ENCODE data around the gene ARPP19.
"Not testable (repeated sequence)": the region's sequence is repeated elsewhere in the genome, so short reads cannot be mapped to it uniquely, and the experiment has no call there.

ARPP19 gene

GRCh38 chr15:52568601-52569585, at the start of gene ARPP19:
TSS of gene ARPP19 (minus strand) at chr15:52569030. CDS start at chr15:52568892, 138 bp downstream.
- peak; percentile 82 for DNase-seq

DNA sequence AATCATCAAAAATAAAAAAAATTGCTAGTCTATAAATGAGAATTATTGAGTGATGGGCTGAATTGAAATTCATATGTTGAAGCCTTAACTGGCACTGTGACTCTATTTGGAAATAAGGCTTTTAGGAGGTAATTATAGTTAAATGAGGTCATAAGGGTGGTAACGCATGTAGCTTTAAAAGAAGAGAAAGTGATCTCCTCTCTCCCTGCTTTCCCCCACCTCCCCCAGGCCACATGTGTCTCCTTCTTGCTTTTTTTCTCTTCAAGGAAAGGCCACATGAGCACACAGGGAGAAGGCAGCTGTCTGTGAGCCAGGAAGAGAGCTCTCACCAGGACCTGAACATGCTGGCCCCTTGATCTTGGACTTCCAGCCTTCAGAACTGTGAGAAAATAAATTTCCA, 48.2 kb upstream of the ARPP19 start:
- no peak for DNase-seq

- no peak for DNase-seq
These were observed 46.5 kb upstream of the ARPP19 start for GRCh38 chr15:52615302-52615701.

DNA sequence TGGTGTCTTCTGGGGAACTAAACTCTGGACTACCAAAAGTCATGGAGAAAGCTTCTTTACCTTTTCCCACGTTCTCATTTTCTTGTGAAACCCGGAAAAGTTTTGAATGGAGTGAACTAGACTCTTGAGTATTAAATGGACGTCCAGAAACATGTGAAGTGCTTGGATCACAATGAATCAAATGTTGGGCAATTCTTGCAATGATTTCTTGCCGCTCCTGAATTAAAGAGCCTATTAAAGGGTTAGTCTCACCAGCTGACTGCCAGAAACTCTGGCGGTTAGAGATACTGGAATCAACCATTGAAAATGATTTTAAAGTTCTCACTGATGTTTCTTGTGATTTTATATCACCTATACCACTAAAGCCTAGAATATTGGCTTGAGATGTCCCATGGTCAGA, 40.8 kb upstream of the ARPP19 start:
- no peak for DNase-seq

DNA sequence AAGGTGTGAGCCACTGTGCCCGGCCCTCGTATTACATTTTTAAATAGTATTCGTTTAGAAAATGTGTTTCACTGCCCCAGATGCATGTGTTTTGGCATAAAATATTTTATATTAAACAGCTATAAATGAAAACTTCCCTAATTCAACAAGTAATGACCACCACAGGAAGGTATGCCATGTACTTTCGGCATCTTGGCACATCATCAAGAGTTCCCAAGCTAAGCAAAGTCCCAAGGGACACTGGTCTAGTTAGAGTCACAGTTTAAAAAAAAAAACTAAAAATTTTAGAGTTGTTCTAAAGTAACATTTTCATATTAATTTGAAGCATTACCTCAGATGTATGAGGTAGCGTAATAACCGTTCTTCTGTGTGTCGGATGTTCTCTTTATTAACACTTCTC, 15.6 kb upstream of the ARPP19 start:
- no peak for DNase-seq

GRCh38 chr15:52579852-52580251, 11.0 kb upstream of the ARPP19 start:
- no peak for DNase-seq

- no peak for DNase-seq
These were observed 7.9 kb upstream of the ARPP19 start for GRCh38 chr15:52576692-52577091.

DNA sequence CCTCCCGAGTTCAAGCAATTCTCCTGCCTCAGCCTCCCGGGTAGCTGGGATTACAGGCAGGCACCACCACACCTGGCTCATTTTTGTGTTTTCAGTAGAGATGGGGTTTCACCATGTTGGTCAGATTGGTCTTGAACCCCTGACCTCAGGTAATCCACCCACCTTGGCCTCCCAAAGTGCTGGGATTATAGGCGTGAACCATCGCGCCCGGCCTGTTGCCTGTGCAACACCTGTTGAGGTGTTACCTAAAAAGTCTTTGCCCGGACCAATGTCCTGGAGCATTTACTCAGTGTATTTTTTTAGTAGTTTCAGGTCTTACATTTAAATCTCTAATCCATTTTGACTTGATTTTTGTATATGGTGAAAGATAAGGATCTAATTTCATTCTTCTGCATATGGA, 6.7 kb upstream of the ARPP19 start:
- DNase-seq: not testable (repeated sequence)

DNA sequence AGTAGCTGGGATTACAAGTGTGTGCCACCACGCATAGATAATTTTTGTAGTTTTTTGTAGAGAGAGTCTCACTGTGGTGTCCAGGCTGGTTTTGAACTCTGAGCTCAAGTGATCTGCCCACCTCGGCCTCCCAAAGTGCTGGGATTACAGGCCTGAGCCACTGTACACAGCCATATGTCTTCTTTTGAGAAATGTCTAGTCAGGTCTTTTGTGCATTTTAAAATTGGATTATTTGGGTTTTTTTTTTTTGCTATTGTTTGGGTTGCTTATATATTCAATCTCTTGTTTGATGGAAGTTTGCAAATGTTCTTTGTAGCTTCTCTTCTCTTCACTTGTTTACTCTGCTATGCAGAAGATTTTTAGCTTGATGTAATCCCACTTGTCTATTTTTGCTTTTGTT, 6.2 kb upstream of the ARPP19 start:
- no peak for DNase-seq

- DNase-seq: not testable (repeated sequence)
These were observed 5.8 kb upstream of the ARPP19 start for GRCh38 chr15:52574623-52575022.

GRCh38 chr15:52567871-52568600, 794 bp downstream of the ARPP19 start:
- peak; percentile 62 for DNase-seq

DNA sequence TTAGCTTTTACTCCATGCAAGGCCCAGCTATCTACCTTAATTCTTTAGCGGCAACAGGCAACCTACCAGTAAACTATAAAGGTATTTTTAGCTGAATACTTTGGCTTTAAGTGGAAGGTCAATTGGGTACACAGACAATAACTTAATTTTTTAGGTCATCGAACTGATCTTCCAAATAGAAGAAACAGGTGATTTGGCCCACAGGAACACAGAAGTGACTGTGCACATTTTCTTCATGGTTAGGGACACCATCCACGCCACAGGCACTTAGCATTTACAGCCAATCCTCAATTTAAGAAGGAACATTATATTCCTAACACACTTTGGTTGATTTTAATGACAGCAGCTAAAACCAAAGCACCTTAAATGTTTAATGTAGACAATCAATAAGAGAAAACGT, 1.9 kb downstream of the ARPP19 start:
- no peak for DNase-seq

DNA sequence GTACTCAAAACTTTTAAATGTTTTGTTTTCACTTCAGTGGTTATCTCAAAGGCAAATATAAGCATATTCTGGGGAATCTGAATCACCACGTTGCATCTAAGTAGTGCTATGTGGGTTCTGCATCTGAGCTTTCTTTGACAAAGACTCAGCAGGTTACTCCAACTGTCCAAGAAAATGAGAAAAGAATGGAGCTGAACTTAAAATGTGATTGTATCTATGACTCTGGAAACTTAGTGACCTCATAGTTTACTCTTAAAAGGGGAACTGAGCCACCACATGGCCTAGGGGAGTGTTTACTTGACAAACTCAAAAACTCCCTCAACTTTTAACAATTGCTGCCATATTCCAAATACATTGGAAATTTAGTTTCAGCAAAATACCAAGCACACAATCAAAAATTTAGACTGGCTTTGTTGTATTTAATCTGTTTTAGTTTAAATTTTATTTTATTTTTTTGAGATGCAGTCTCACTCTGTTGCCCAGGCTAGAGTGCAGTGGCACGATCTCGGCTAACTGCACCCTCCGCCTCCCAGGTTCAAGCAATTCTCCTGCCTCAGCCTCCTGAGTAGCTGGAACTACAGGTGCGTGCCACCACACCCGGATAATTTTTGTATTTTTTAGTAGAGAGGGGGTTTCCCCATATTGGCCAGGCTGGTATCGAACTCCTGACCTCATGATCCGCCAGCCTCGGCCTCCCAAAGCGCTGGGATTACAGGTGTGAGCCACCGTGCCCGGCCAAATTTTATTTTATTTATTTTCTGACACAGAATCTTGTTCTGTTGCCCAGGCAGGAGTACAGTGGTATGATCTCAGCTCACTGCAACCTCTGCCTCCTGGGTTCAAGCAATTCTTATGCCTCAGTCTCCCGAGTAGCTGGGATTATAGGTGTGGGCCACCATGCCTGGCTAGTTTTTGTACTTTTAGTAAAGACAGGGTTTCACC, 3.1 kb downstream of the ARPP19 start:
- not testable (repeated sequence) for DNase-seq

- no peak for DNase-seq
These were observed 5.2 kb downstream of the ARPP19 start for GRCh38 chr15:52563501-52564060.

GRCh38 chr15:52559575-52559974, 9.3 kb downstream of the ARPP19 start:
- DNase-seq: peak; percentile 67

DNA sequence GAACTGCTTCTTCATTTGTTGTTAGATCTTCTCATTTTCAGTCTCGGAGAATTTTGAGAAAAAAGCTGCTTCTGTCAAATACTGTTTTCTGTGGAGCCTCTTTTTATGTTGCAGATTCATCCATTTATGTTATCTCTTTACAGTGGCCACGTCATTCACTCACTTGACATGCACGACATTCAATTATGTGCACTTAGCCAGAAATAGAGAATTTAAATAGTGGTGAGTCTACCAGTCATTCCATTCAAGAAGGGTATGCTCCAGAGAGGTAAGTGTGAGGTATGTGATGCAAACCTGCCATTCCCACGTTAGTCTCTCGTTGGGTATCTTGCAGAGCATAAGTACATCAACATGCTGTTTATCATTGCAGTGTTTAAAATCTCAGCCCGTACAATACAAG, 9.8 kb downstream of the ARPP19 start:
- no peak for DNase-seq

- DNase-seq: peak; percentile 71
These were observed 10.6 kb downstream of the ARPP19 start for GRCh38 chr15:52558196-52558595.

- no peak for DNase-seq
These were observed 11.6 kb downstream of the ARPP19 start for GRCh38 chr15:52557274-52557641.

DNA sequence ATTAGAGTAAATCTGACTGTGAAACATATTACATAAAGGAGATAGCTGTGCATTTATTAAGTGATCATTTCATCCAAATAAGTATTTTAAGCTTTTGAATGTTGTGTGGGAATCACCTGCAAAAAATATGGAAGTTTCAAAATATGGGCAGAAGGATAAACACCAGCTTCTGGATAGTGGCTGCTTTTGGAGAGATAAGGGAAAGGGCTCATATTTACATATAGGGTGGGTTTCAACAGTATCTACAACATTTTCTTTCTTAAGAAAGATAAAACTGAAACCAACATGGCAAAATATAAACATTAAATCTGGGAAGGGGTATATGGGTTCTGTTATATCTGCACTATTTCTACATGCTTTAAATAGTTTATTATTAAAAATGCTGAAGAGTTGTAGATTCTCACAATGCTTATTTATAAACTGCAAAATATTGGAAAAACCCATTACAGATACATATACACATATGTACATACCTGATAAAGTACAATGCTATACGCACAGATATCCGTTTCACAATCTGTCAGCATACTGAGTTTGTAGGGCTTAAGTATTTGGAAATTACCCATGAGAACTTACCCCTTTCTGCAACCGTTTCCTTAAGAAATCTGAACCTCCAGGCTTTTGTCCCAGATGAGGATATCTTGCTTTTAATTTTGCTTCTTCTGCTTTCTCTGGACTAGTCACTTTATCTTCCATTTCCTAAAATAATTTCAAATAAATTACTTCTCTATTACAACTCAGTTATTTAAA, 12.1 kb downstream of the ARPP19 start:
- DNase-seq: no peak

- DNase-seq: no peak
These were observed 16.5 kb downstream of the ARPP19 start for GRCh38 chr15:52552303-52552702.

GRCh38 chr15:52551762-52552161, 17.1 kb downstream of the ARPP19 start:
- no peak for DNase-seq

GRCh38 chr15:52551186-52551585, 17.6 kb downstream of the ARPP19 start:
- DNase-seq: not testable (repeated sequence)
